OCI-LY3 (cell line): ENCODE measurements around the gene AK4.
"Not testable (repeated sequence)": the region's sequence is repeated elsewhere in the genome, so short reads cannot be mapped to it uniquely, and the experiment has no call there.

ENCODE experiments used
- H2AFZ ChIP-seq: fragments of 200-600, 300-600 bp; shearing (Covaris generic); 2 replicates; pipeline ENCODE4 v1.6.0; 2014; ENCODE audit warnings: antibody characterized with exemption, low read depth, low read length
- H3K27ac ChIP-seq: fragments of 200-600, 300-600 bp; sonication (generic); 2 replicates; pipeline ENCODE4 v1.5.1; 2014; ENCODE audit warnings: mild to moderate bottlenecking, low read length, moderate library complexity, mixed read lengths
- H3K27me3 ChIP-seq: fragments of 200-600, 300-600 bp; sonication (generic); 2 replicates; pipeline ENCODE4 v1.6.1; 2014; ENCODE audit warnings: low read depth, low read length, mixed read lengths
- H3K36me3 ChIP-seq: fragments of 200-600, 300-600 bp; sonication (generic); replicated peaks from 2 replicates; pipeline ENCODE3; 2014; ENCODE audit warnings: low read depth, low read length, mixed read lengths
- H3K4me1 ChIP-seq: fragments of 300-600, 200-600 bp; sonication (generic); 2 replicates; pipeline ENCODE4 v1.6.1; 2014; ENCODE audit warnings: low read length, mixed read lengths
- H3K4me2 ChIP-seq: fragments of 200-600, 300-600 bp; sonication (generic); 2 replicates; pipeline ENCODE4 v1.6.1; 2014; ENCODE audit warnings: low read length, mixed read lengths
- H3K4me3 ChIP-seq: fragments of 300-600, 200-600 bp; sonication (generic); 2 replicates; pipeline ENCODE4 v1.5.1; 2014; ENCODE audit warnings: antibody characterized with exemption, mild to moderate bottlenecking, low read length, moderate library complexity
- H3K79me2 ChIP-seq: fragments of 300-600, 200-600 bp; shearing (Covaris generic); 2 replicates; pipeline ENCODE4 v1.6.1; 2014; ENCODE audit warnings: mild to moderate bottlenecking, low read length, mixed read lengths
- H3K9ac ChIP-seq: fragments of 300-600, 200-600 bp; shearing (Covaris generic); 2 replicates; pipeline ENCODE4 v1.6.0; 2014; ENCODE audit warnings: mild to moderate bottlenecking, low read length, moderate library complexity
- H3K9me3 ChIP-seq: fragments of 200-600, 300-600 bp; shearing (Covaris generic); 2 replicates; pipeline ENCODE4 v1.6.1; 2014; ENCODE audit warnings: low read length, mixed read lengths; ENCODE audit not compliant: insufficient read depth
- H4K20me1 ChIP-seq: fragments of 200-600, 300-600 bp; sonication (generic); 2 replicates; pipeline ENCODE4 v1.6.1; 2016; ENCODE audit warnings: low read length, mixed read lengths; ENCODE audit not compliant: insufficient read depth
- EZH2phosphoT487 ChIP-seq: fragments of 200-600 bp; shearing (Covaris generic); IDR thresholded peaks from 2 replicates; pipeline ENCODE4 v1.6.1; 2018; ENCODE audit warnings: antibody characterized with exemption, mixed run types, low read depth
- TF ChIP-seq, protein P1 (sequence below): fragments of 200-600, 300-600 bp; sonication (generic); IDR thresholded peaks from 2 replicates; pipeline ENCODE4 v1.5.1; 2014; ENCODE audit warnings: antibody characterized with exemption, low read length, low read depth

AK4 gene

DNA sequence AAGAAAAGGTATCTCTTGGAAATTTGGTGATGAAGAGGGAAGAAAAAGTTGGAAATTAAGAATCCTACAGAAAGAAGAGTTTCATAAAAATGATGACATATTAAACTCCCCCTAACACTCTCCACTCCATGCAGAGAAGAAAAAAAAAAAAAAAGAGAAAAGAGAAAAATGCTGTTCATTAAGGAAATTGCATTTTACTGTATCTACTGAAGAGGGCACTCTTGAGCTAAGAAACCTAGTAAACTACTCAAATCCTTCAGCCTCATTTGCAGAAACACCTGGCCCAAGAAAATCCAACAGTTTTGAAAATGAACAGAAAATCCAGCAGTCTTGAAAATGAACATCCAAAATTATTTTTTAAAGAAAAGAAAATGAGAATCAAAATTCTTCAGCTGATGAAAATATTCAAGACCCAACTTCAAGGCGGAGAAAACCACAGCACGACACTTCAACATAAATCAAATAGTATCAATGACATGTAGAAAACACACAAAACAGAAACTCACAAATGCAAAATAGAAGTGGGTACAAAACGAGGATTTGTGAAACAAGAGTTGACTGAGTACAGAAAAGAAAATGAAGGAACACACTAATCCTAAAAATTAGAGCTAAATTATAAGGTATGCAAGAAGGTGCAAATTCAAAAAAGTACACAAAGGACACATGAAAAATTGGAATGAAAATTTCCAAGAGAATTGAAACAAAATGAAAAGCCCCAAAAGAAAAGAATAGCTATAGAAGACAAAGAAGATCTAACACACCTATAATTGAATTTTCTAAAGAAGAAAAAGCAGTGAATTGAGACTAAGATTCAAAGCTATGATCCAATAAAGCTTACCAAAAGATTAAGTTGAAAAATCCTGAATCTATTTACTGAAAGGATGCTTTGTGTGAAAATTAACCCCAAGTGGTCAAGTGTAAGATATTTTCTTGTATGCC, 88.1 kb downstream of the AK4 start:
- no peaks in the 10 kb centered on the region for H3K79me2 ChIP-seq
- H3K36me3 ChIP-seq: no peaks in the 10 kb centered on the region
- no peak overlapping the region for H3K9ac ChIP-seq
- H2AFZ ChIP-seq: no peak overlapping the region
- H3K9me3 ChIP-seq: no peaks in the 10 kb centered on the region
- TF ChIP-seq, protein P1, sequence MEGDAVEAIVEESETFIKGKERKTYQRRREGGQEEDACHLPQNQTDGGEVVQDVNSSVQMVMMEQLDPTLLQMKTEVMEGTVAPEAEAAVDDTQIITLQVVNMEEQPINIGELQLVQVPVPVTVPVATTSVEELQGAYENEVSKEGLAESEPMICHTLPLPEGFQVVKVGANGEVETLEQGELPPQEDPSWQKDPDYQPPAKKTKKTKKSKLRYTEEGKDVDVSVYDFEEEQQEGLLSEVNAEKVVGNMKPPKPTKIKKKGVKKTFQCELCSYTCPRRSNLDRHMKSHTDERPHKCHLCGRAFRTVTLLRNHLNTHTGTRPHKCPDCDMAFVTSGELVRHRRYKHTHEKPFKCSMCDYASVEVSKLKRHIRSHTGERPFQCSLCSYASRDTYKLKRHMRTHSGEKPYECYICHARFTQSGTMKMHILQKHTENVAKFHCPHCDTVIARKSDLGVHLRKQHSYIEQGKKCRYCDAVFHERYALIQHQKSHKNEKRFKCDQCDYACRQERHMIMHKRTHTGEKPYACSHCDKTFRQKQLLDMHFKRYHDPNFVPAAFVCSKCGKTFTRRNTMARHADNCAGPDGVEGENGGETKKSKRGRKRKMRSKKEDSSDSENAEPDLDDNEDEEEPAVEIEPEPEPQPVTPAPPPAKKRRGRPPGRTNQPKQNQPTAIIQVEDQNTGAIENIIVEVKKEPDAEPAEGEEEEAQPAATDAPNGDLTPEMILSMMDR: peak; percentile 69
- no peak for TF ChIP-seq EZH2phosphoT487
- H3K27ac ChIP-seq: no peak overlapping the region
- H3K4me2 ChIP-seq: no peak overlapping the region
- peaks cover 2% of the 10 kb centered on the region; the same call in 1 of the 2 replicates for H3K4me1 ChIP-seq
- no peaks in the 10 kb centered on the region for H4K20me1 ChIP-seq
- H3K4me3 ChIP-seq: no peak overlapping the region
- no peaks in the 10 kb centered on the region for H3K27me3 ChIP-seq

DNA sequence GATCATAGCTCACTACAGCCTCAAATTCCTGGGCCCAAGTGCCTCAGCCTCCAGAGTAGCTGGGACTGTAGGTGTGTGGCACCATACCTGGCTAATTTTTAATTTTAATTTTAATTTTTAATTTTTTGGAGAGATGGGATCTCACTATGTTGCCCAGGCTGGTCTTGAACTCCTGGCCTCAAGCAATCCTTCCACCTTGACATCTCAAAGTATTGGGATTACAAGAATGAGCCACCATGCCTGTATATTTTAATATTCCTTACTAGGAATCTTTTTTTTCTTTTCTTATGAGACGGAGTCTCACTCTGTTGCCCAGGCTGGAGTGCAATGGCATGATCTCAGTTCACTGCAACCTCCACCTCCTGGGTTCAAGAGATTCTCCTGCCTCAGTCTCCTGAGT, 89.1 kb downstream of the AK4 start:
- H3K9ac ChIP-seq, H3K4me3 ChIP-seq, H3K36me3 ChIP-seq, H3K79me2 ChIP-seq, H3K4me2 ChIP-seq, H3K9me3 ChIP-seq, H3K4me1 ChIP-seq, H2AFZ ChIP-seq, H3K27me3 ChIP-seq, H4K20me1 ChIP-seq, H3K27ac ChIP-seq: not testable (repeated sequence)

DNA sequence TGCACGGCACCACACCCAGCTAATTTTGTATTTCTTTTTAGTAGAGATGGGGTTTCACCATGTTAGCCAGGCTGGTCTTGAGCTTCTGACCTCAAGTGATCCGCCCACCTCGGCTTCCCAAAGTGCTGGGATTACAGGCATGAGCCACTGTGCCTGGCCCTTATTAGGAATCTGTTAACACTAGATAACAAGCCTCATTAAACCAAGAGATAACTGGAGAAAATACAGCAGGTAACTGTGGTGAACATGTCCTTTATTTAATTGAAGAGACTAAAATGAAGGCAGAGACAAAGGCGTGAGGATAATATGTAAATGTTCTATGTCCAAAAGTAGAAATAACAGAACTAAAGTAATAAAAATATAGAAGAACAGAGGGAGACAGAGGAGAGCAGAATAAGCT, 89.5 kb downstream of the AK4 start:
- peaks cover 6% of the 10 kb centered on the region; the same call in 1 of the 2 replicates for H3K4me1 ChIP-seq
- H3K27me3 ChIP-seq: no peaks in the 10 kb centered on the region
- no peaks in the 10 kb centered on the region for H4K20me1 ChIP-seq
- no peak overlapping the region for H3K27ac ChIP-seq
- no peak overlapping the region for H2AFZ ChIP-seq
- no peaks in the 10 kb centered on the region for H3K9me3 ChIP-seq
- H3K4me3 ChIP-seq: no peak overlapping the region
- H3K79me2 ChIP-seq: no peaks in the 10 kb centered on the region
- no peak overlapping the region for H3K9ac ChIP-seq
- no peak overlapping the region for H3K4me2 ChIP-seq
- TF ChIP-seq EZH2phosphoT487: no peak
- TF ChIP-seq, protein P1: no peak
- no peaks in the 10 kb centered on the region for H3K36me3 ChIP-seq

DNA sequence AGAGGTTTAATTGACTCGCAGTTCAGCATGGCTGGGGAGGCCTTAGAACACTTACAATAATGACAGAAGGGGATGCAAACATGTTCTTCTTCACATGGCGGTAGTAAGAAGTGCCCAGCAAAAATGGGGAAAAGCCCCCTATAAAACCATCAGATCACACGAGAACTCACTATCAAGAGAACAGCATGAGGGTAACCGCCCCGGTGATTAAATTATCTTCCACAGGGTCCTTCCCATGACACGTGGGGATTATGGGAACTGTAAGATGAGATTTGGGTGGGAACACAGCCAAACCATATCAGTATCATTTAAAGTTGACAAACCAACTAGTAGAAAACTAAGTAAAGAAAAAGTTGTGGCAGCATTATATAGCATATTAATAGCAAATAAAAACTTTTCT, 90.0 kb downstream of the AK4 start:
- TF ChIP-seq, protein P1: no peak
- no peak for TF ChIP-seq EZH2phosphoT487
- Histone ChIP-seq H3K27ac (no peak overlapping the region), H3K9ac (no peak overlapping the region), H3K9me3 (no peaks in the 10 kb centered on the region), H4K20me1 (no peaks in the 10 kb centered on the region), H3K79me2 (no peaks in the 10 kb centered on the region), H3K4me3 (no peak overlapping the region), H3K27me3 (no peaks in the 10 kb centered on the region), H3K4me1 (peaks cover 10% of the 10 kb centered on the region), H3K4me2 (no peak overlapping the region), H3K36me3 (no peaks in the 10 kb centered on the region), H2AFZ (no peak overlapping the region)
